DLD1 (cell line): Measurements from ENCODE around the gene MACC1.

Experiments used
- in situ Hi-C: cut with HindIII; loops from 2 replicates; pipeline ENCODE4 v1.10.0; 2017; ENCODE audit warnings: low sequenced_read_pairs

Gene MACC1

DNA sequence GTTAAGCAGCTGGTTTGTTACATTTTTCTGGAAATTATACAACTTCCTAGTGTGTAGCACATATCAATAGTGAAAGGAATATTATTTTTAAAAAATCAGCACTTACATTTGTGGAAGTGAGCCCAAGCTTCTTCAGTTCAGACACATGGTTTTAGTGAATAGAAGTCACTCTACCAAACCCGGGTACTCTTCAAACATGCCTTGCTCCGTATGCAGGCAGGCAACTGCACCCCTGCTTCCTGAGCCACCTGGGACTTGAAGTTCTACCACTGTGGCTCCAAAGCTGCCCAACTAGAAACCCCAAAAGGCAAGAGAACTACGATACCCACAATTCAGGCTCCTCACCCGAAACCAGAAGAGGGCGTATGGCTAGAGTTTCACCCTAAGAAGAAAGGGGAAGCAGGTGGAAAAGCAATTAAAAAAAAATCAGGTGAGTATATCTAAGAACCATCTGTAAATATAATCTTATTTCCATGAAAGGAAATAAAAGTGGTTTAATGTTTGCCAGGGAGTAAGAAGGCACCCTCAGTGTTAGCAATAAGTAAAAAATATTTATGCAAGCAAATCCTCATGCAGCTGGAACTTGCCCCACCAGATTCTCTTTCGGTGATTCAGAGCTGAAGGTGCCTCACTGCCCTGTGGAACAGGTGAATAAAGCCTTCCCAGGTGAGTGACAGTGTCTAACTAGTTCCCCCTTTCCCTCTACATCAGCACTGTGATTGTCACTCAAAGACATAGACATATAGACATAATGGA lies at the start of gene MACC1:
MACC1 (minus strand) TSS at position 192 of the 756 bp plus-strand sequence. CDS start 55,522 bp downstream, outside the sequence.
- in situ Hi-C loops, result loop anchor here (5.0 kb wide), 1 partner anchor 85 kb away; no protein-coding TSS in a partner anchor

- in situ Hi-C loops, result no loop called here
These were observed 47.4 kb upstream of the MACC1 start for GRCh38 chr7:20264623-20265022.

DNA sequence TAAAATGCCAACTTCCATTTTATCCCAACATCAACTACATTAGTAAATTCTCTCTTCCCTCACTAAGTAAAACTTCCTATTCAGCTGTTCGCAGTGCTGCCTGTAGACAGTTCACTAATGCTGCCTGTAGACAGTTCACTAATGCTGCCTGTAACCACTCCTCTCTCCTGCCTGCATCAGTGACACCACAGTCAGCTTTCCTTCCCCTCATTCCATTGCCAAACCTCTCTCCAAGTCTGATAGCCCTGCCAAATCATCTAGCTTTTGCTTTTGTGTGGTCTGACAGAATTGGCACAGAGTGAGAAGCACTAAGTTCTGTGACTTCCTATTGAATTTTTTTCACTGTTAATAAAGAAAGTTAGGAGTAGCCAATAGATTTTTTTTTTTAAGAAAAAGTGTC lies 43.0 kb upstream of the MACC1 start:
- in situ Hi-C loops, result no loop called here

DNA sequence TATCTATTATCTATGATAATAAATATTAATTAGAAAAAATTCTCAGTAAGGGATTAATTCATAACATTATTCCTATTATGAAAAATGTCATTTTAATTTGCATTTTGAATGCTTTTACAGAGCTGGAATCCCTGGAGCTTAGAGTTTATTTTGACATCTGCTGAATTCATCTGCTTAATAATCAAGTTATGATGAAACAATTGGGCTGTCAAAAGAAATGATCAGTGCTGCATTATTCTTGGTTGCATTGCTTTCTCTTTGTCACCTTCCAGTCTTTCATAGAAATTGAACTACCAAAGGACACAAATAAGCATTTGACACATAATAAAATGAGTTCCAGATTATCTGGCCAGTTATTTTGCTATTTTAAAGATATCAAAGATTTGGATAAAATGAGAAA lies 40.0 kb upstream of the MACC1 start:
- in situ Hi-C loops, result no loop called here

GRCh38 chr7:20249920-20250319 lies 32.7 kb upstream of the MACC1 start:
- in situ Hi-C loops, result no loop called here

- in situ Hi-C loops, result no loop called here
These were observed 32.2 kb upstream of the MACC1 start for GRCh38 chr7:20249376-20249775.

GRCh38 chr7:20246236-20246635 lies 29.1 kb upstream of the MACC1 start:
- in situ Hi-C loops, result no loop called here

- in situ Hi-C loops, result no loop called here
These were observed 27.3 kb upstream of the MACC1 start for GRCh38 chr7:20244334-20245120.

- in situ Hi-C loops, result no loop called here
These were observed 24.7 kb upstream of the MACC1 start for GRCh38 chr7:20241911-20242261.

DNA sequence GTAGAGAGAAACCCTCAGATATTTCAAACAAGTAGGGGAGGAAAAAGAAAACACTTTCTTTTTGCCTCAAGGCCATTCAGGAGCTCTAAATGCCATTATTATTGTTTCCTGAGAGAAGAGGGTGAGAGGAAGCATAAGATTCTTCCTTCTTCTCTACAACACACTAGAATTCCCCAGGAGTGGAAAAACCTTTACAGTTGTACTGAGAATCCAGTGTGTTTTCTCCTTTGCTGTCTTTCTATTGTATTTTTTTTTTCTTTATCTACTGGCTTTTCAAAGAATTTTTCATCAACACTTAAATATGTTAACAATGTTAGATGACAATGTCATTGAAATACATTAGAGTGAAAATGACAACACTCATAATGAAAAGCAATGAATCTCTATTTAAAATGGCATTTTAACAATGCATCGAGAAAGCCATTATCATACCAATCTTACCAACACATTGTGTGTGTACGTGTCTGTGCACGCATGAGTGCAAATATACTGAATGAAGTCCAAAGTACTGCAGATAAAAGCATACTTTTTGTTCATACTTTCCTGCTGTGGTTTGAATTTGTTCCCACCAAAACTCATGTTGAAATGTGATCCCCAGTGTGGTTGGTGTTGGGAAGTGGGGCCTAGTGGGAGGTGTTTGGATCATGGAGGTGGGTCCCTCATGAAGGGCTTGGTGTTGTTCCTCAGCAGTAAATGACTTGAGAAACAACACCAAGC lies 24.2 kb upstream of the MACC1 start:
- in situ Hi-C loops, result no loop called here

DNA sequence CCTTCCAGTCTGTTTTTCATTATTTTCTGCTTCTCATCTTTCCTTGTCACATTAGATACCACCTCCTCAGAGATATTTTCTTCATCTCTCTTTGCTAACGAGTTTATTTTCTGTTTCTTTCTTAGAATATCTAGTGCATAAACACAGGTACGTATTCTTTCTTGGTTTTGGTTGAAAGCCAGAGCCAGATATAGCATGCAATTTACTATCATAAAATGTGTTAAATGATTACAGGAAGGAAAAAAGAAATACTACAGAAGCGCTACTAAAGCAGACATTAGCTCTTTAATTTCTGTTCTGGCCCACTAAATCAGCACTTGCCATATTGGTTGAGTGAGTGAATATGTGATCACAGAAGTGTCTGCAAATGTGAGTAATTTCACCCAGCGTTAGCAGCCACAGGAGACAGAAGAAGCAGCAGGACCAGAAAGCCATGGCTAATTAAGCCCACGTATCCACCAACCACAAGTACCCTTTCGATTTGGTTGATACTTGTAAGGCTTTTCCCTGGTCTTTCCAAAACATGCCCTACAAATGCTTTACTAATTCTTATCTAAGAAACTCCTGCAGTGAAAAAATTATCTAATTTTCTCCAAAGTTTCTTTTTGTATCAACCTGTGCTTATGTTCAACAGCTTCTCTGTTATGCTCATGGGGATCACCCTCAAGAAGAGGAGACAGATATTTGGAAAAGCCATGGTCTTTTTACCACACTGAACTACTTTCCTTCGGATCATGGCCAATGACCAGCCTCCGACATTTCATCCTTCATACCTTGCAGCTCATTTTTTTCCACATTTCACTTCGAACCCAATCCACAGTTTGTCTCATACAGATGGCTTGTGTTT lies 23.1 kb upstream of the MACC1 start:
- in situ Hi-C loops, result no loop called here

- in situ Hi-C loops, result no loop called here
These were observed 21.7 kb upstream of the MACC1 start for GRCh38 chr7:20238754-20239324.

- in situ Hi-C loops, result no loop called here
These were observed 21.1 kb upstream of the MACC1 start for GRCh38 chr7:20238194-20238753.

- in situ Hi-C loops, result no loop called here
These were observed 20.4 kb upstream of the MACC1 start for GRCh38 chr7:20237464-20238193.

DNA sequence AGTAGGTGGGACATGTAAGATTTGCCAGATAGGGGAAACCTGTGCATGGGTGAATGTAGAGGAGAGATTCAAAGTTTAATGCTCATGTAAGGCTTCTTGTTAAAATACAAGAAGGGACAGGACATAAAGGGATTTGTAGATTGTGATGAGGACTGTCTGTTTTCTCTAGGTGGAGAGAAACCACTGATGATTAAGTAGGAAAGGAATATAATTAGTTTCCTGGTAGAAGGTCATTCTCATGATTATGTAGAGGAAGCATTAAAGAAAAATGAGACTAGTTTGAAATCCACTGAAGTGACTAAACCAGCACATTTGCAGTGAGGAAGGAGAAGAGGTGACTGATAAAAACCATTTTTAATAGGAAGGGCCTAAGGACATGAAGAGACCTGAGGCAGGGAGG lies 19.6 kb upstream of the MACC1 start:
- in situ Hi-C loops, result no loop called here

DNA sequence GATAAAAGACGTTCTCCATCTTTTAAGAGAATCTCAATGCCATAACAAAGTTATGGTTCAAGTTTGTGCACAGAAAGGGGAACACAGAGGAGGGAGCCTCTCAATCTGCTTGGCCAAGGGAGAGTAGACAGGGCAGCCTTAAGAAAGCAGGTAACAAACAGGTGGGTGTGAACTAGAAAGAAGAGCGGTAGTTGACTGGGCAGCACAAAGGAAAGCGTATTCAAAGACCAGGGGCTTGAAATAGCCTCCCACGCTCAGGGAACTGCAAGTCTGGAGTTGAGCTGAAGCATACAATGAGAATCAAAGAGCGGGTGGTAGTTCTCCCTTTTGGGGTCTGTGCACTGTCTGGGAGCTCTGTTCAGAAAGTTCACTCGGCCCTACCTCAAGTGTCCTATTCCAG lies 18.9 kb upstream of the MACC1 start:
- in situ Hi-C loops, result no loop called here

DNA sequence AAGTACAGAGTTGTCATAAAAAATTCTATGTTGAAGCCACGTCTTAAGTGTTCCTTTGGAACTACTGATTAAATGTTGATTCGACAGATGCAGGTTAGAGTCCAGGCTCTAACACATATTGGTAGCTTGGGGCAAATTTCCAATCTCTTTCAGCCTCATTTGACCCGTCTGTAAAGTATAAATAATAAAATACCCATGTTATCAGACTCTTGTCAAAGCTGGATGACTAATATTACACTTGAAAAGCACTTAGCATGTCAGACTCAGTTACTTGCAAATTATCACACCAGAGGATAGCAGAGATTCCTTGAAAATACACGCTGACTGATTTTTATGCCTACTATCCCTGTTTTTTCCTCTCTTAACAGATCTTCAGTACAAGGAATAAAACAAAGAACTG lies 18.1 kb upstream of the MACC1 start:
- in situ Hi-C loops, result no loop called here

DNA sequence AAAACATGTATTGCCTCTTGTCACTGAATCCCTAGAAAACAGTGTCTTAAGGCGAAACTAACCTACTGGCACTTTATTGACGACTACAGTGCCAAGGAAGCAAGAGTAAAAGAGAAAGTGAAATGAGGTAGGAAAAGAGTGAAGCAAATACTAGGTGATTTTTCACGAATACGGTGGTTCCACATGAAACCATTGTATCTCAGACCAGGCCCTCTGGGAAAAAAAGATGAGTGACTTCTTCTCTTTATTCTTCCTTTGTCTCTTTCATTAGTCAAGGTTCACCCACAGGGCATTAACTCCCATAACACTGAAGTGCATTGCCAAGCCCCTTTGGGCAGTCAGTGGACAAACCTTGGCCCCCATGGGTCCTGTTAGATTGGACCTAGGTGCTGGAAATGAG lies 16.2 kb upstream of the MACC1 start:
- in situ Hi-C loops, result no loop called here

DNA sequence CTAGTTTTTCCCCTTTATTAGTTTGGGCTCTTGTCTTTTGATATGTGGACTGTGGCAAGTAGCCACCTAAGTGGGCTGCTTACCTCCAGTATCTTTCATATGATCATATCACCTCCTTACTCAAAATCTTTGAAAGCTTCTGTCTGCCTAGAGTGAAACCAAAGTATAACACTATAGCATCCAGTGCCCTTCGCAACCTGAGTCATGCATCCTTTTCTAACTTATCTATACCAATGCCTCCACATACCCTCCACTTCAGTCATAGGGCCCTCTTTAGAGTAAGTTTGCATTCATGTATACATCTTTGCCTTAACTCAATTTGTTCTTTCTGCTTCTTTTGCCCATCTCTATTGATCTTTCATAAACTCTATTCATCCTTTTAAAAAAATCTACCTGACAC lies 15.7 kb upstream of the MACC1 start:
- in situ Hi-C loops, result no loop called here
